ENCODE data around the gene DUSP1.

DNA sequence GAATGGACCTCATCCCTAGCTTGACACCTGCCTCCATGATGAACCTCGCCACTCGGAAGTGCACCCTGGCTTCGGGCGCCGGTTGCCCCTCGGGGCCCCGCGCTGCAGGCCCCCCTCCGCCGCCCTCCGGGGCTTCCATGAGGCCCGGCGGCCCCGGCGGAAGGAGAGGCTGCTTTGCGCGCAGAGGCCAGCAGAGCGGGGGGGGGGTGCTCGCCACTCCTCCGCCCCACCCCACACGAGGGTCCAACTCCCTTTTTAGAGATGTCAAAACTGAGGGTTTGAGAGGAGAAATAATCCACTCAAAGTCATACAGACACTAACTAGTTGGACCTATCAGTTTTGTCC is 7.9 kb downstream of the DUSP1 start:
- TF ChIP-seq, protein P1, sequence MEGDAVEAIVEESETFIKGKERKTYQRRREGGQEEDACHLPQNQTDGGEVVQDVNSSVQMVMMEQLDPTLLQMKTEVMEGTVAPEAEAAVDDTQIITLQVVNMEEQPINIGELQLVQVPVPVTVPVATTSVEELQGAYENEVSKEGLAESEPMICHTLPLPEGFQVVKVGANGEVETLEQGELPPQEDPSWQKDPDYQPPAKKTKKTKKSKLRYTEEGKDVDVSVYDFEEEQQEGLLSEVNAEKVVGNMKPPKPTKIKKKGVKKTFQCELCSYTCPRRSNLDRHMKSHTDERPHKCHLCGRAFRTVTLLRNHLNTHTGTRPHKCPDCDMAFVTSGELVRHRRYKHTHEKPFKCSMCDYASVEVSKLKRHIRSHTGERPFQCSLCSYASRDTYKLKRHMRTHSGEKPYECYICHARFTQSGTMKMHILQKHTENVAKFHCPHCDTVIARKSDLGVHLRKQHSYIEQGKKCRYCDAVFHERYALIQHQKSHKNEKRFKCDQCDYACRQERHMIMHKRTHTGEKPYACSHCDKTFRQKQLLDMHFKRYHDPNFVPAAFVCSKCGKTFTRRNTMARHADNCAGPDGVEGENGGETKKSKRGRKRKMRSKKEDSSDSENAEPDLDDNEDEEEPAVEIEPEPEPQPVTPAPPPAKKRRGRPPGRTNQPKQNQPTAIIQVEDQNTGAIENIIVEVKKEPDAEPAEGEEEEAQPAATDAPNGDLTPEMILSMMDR (IDR thresholded peaks at IDR 0.05; ENCODE audit: low read depth, low read length) = no peak
- TF ChIP-seq, protein P2, sequence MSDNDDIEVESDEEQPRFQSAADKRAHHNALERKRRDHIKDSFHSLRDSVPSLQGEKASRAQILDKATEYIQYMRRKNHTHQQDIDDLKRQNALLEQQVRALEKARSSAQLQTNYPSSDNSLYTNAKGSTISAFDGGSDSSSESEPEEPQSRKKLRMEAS (IDR thresholded peaks at IDR 0.05; ENCODE audit: low read depth, low read length) = no peak
- no peak for TF ChIP-seq MYC (IDR thresholded peaks at IDR 0.05; ENCODE audit: low read depth, low read length)

Data from NB4 (cell line).